Dermis microvascular lymphatic vessel endothelial cell (primary cell): Measurements from ENCODE around the gene ZNF600. TPM values are rescaled to one million over a fixed set of nuclear protein-coding genes. Genes with fewer than 3 reads are reported as not detected.
A peak's percentile ranks its signal among the peaks of the same experiment; 100 is the strongest.
"Not testable (repeated sequence)": the region's sequence is repeated elsewhere in the genome, so short reads cannot be mapped to it uniquely, and the experiment has no call there.

Source experiments
- DNase-seq, 2 donors: peaks; one replicate each; pipeline versions ENCODE4 v3.0.0 to v3.0.0-alpha.2; 2010; ENCODE audit warnings: low read depth in 2 of 2
- total RNA-seq: library from RNA; depleted of rRNA; stranded (reverse); fragments of >200 nt; gene quantifications from 2 replicates; pipeline ENCODE4 v1.2.1, GENCODE V29; 2014

The ZNF600 gene
- total RNA-seq, 1 donor from 2014 or later, result 3.3 TPM

- DNase-seq, result no peak
Observed at GRCh38 chr19:52741951-52742485, 44.6 kb downstream of the ZNF600 start.

GRCh38 chr19:52741371-52741770, 45.2 kb downstream of the ZNF600 start:
- DNase-seq, result not testable (repeated sequence)

GRCh38 chr19:52739576-52739975, 47.0 kb downstream of the ZNF600 start:
- DNase-seq, result no peak

GRCh38 chr19:52735734-52736133, 50.9 kb downstream of the ZNF600 start:
- DNase-seq, result peak in 1 of 2 donors; percentile 70

GRCh38 chr19:52734893-52735661, 51.5 kb downstream of the ZNF600 start, which contains the start of gene ZNF611:
Gene ZNF611, minus strand, starts transcription at chr19:52735044. Its CDS starts 19,150 bp downstream, at chr19:52715894.
- DNase-seq, result peak; percentile 89 to 97

- DNase-seq, result no peak
Observed at GRCh38 chr19:52734331-52734892, 52.2 kb downstream of the ZNF600 start.

GRCh38 chr19:52726051-52726450, 60.5 kb downstream of the ZNF600 start:
- not testable (repeated sequence) for DNase-seq

GRCh38 chr19:52725528-52725961, 61.0 kb downstream of the ZNF600 start:
- DNase-seq, result no peak

- no peak for DNase-seq
Observed at GRCh38 chr19:52724701-52725514, 61.7 kb downstream of the ZNF600 start.

GRCh38 chr19:52723907-52724598, 62.5 kb downstream of the ZNF600 start:
- DNase-seq, result not testable (repeated sequence)

GRCh38 chr19:52722062-52723003, 64.3 kb downstream of the ZNF600 start:
- peak in 1 of 2 donors; percentile 69 for DNase-seq

GRCh38 chr19:52720541-52720940, 66.0 kb downstream of the ZNF600 start:
- not testable (repeated sequence) for DNase-seq

GRCh38 chr19:52716522-52716921, 70.1 kb downstream of the ZNF600 start:
- no peak for DNase-seq

- DNase-seq, result peak in 1 of 2 donors; percentile 75
Observed at GRCh38 chr19:52715902-52716301, 70.7 kb downstream of the ZNF600 start.

- DNase-seq, result not testable (repeated sequence)
Observed at GRCh38 chr19:52715330-52715729, 71.3 kb downstream of the ZNF600 start.

Other genes starting within 250 kb of the ZNF600 start
- gene ZNF701, start 216.5 kb downstream of the ZNF600 start, total RNA-seq, result 9.5 and 12.3 TPM in 2 replicates
- 23.9 and 30.3 TPM in 2 replicates for gene ZNF83, start 148.4 kb downstream of the ZNF600 start, total RNA-seq
- gene ZNF611, start 51.7 kb downstream of the ZNF600 start, total RNA-seq, result 5.4 and 5.8 TPM in 2 replicates
- 13.7 and 14.0 TPM in 2 replicates for gene ZNF28, start 34.8 kb upstream of the ZNF600 start, total RNA-seq
- gene ZNF468, start 70.8 kb upstream of the ZNF600 start, total RNA-seq, result 14.8 and 17.4 TPM in 2 replicates
- 7.7 and 8.7 TPM in 2 replicates for gene ZNF320, start 110.8 kb upstream of the ZNF600 start, total RNA-seq
- gene ZNF888, start 136.6 kb upstream of the ZNF600 start, total RNA-seq, result 4.3 and 4.7 TPM in 2 replicates
- gene ZNF816, start 176.1 kb upstream of the ZNF600 start, total RNA-seq, result 6.9 and 8.3 TPM in 2 replicates
- gene ERVV-1, start 227.1 kb upstream of the ZNF600 start, total RNA-seq, result not detected in 2 replicates